ENCODE results near the gene EXOC3. TPM values are rescaled to one million over a fixed set of nuclear protein-coding genes. Genes with fewer than 3 reads are reported as not detected.

EXOC3 gene
- total RNA-seq, 3 donors from 2014 or later (not counting 1 experiment from before 2014, with no cell fraction given): 89.6 to 99.9 (median 96.3) TPM

GRCh38 chr5:404666-405241 is 38.2 kb upstream of the EXOC3 start:
- Histone ChIP-seq H3K9me3 (ENCODE audit: control insufficient read depth, insufficient read depth, low read length) (no peaks in the 10 kb centered on the region), H3K4me1 (ENCODE audit: control insufficient read depth, insufficient read depth, low read length) (peaks cover 5% of the 10 kb centered on the region), H3K4me3 (ENCODE audit: low read length) (no peak overlapping the region), H3K36me3 (ENCODE audit: control insufficient read depth, insufficient read depth, low read length) (no peaks in the 10 kb centered on the region), H3K27ac (ENCODE audit: low read length) (no peak overlapping the region), H3K27me3 (ENCODE audit: control insufficient read depth, insufficient read depth, low read length) (no peaks in the 10 kb centered on the region)
- Mint-ChIP-seq H3K4me1 (peaks cover 1 to 3% of the 10 kb centered on the region in 2 donors), H3K27ac (no peak overlapping the region), H3K36me3 (no peaks in the 10 kb centered on the region), H3K9me3 (no peaks in the 10 kb centered on the region), H3K4me3 (no peak overlapping the region), H3K27me3 (ENCODE audit: low read depth in 2 of 2) (peaks cover 26 to 40% of the 10 kb centered on the region in 2 donors)
- DNase-seq (no peak), ATAC-seq (no peak)
- 90% methylated on average over 12 of the region's 12 CpGs for WGBS (ENCODE audit: insufficient coverage)
- intact Hi-C loops (cut with micrococcal nuclease): no loop called here
- TF ChIP-seq CTCF (IDR thresholded peaks at IDR 0.05): no peak

GRCh38 chr5:405421-405820 is 37.6 kb upstream of the EXOC3 start:
- Mint-ChIP-seq H3K4me3 (no peak overlapping the region), H3K4me1 (no peaks in the 10 kb centered on the region), H3K9me3 (no peaks in the 10 kb centered on the region), H3K27ac (no peak overlapping the region), H3K27me3 (ENCODE audit: low read depth in 2 of 2) (peaks cover 25 to 33% of the 10 kb centered on the region in 2 donors), H3K36me3 (no peaks in the 10 kb centered on the region)
- DNase-seq (no peak), ATAC-seq (no peak)
- no peaks in the 10 kb centered on the region for H3K9me3 ChIP-seq (ENCODE audit: control insufficient read depth, insufficient read depth, low read length)
- no peak overlapping the region for H3K4me3 ChIP-seq (ENCODE audit: low read length)
- H3K4me1 ChIP-seq (ENCODE audit: control insufficient read depth, insufficient read depth, low read length): peaks cover 4% of the 10 kb centered on the region
- no peaks in the 10 kb centered on the region for H3K27me3 ChIP-seq (ENCODE audit: control insufficient read depth, insufficient read depth, low read length)
- WGBS (ENCODE audit: insufficient coverage): 91% methylated on average over 18 of the region's 18 CpGs
- intact Hi-C loops (cut with micrococcal nuclease): no loop called here
- no peaks in the 10 kb centered on the region for H3K36me3 ChIP-seq (ENCODE audit: control insufficient read depth, insufficient read depth, low read length)
- H3K27ac ChIP-seq (ENCODE audit: low read length): no peak overlapping the region
- no peak for TF ChIP-seq CTCF (IDR thresholded peaks at IDR 0.05)

- intact Hi-C loops (cut with micrococcal nuclease): no loop called here
- Histone ChIP-seq H3K27me3 (ENCODE audit: control insufficient read depth, insufficient read depth, low read length) (no peaks in the 10 kb centered on the region), H3K36me3 (ENCODE audit: control insufficient read depth, insufficient read depth, low read length) (no peaks in the 10 kb centered on the region), H3K9me3 (ENCODE audit: control insufficient read depth, insufficient read depth, low read length) (no peaks in the 10 kb centered on the region), H3K4me1 (ENCODE audit: control insufficient read depth, insufficient read depth, low read length) (peaks cover 4% of the 10 kb centered on the region), H3K4me3 (ENCODE audit: low read length) (no peak overlapping the region), H3K27ac (ENCODE audit: low read length) (no peak overlapping the region)
- no peaks in the 10 kb centered on the region for H3K36me3 Mint-ChIP-seq
- no peaks in the 10 kb centered on the region for H3K4me1 Mint-ChIP-seq
- H3K9me3 Mint-ChIP-seq: no peaks in the 10 kb centered on the region
- peaks cover 21 to 29% of the 10 kb centered on the region in 2 donors for H3K27me3 Mint-ChIP-seq (ENCODE audit: low read depth in 2 of 2)
- TF ChIP-seq CTCF (IDR thresholded peaks at IDR 0.05): no peak
- no peak for ATAC-seq
- H3K4me3 Mint-ChIP-seq: no peak overlapping the region
- no peak overlapping the region for H3K27ac Mint-ChIP-seq
- WGBS (ENCODE audit: insufficient coverage): 93% methylated on average over 8 of the region's 9 CpGs
- no peak for DNase-seq
These were observed 36.9 kb upstream of the EXOC3 start for GRCh38 chr5:406041-406440.

GRCh38 chr5:407051-407450 is 35.9 kb upstream of the EXOC3 start:
- ATAC-seq: no peak
- H3K27ac ChIP-seq (ENCODE audit: low read length): no peak overlapping the region
- no peaks in the 10 kb centered on the region for H3K9me3 ChIP-seq (ENCODE audit: control insufficient read depth, insufficient read depth, low read length)
- no peaks in the 10 kb centered on the region for H3K27me3 ChIP-seq (ENCODE audit: control insufficient read depth, insufficient read depth, low read length)
- H3K27ac Mint-ChIP-seq: no peak overlapping the region
- H3K27me3 Mint-ChIP-seq (ENCODE audit: low read depth in 2 of 2): peaks cover 13 to 20% of the 10 kb centered on the region in 2 donors
- H3K9me3 Mint-ChIP-seq: no peaks in the 10 kb centered on the region
- no peak for DNase-seq
- peaks cover 4% of the 10 kb centered on the region for H3K4me1 ChIP-seq (ENCODE audit: control insufficient read depth, insufficient read depth, low read length)
- no peak overlapping the region for H3K4me3 ChIP-seq (ENCODE audit: low read length)
- H3K36me3 Mint-ChIP-seq: no peaks in the 10 kb centered on the region
- H3K36me3 ChIP-seq (ENCODE audit: control insufficient read depth, insufficient read depth, low read length): no peaks in the 10 kb centered on the region
- 91% methylated on average over 3 of the region's 6 CpGs for WGBS (ENCODE audit: insufficient coverage)
- intact Hi-C loops (cut with micrococcal nuclease): no loop called here
- no peaks in the 10 kb centered on the region for H3K4me1 Mint-ChIP-seq
- no peak for TF ChIP-seq CTCF (IDR thresholded peaks at IDR 0.05)
- H3K4me3 Mint-ChIP-seq: no peak overlapping the region

Data from natural killer cell (primary cell).